HCT116 (cell line): ENCODE data around the gene NT5DC3. TPM values are rescaled to one million over a fixed set of nuclear protein-coding genes. Genes with fewer than 3 reads are reported as not detected.

Experiments used
- ATAC-seq: fragments of 200-7000 bp; cut with Tn5 transposase; 2 replicates; pipeline ENCODE4 v1.9.1; 2020; ENCODE audit warnings: mild to moderate bottlenecking, moderate library complexity
- BruUV-seq: library from RNA; stranded (reverse); fragments of 400-500 nt; replicated peaks from 2 replicates; lab custom pipeline; 2021; lab: Mats Ljungman, UMichigan
- CTCF ChIA-PET: fragments of 300-600 bp; sonication (Branson Sonifier 250); formaldehyde crosslinking; loops from one replicate; lab custom pipeline; 2021; ENCODE audit warnings: antibody characterized with exemption; lab: Charles Lee
- POLR2A ChIA-PET: fragments of 300-600, 350-600 bp; sonication (Branson Sonifier 250); formaldehyde crosslinking; loops from one replicate; lab custom pipeline; 2021; ENCODE audit warnings: antibody characterized with exemption; lab: Charles Lee
- RAD21 ChIA-PET, 2 experiments: fragments of 300-600 bp; sonication (Branson Sonifier 250); formaldehyde crosslinking; loops; one replicate each; lab custom pipeline; 2023; ENCODE audit warnings: low total read pairs in 2 of 2; ENCODE audit not compliant: uncharacterized antibody in 2 of 2, unreplicated experiment in 2 of 2, low non-redundant PET in 1 of 2; lab: Charles Lee
- DNase-seq: peaks from one replicate; pipeline ENCODE4 v3.0.0-alpha.2; 2010; ENCODE audit warnings: low read depth, low spot score
- H2AFZ ChIP-seq: fragments of 200-600 bp; shearing (Covaris generic), sonication (generic); 2 replicates; pipeline ENCODE4 v1.6.1; 2017; ENCODE audit warnings: low read depth, mixed run types, mixed read lengths, antibody characterized with exemption, low read length; ENCODE audit not compliant: poor library complexity, severe bottlenecking
- H3K27ac ChIP-seq: 2 replicates; pipeline ENCODE4 v1.5.1; 2012; ENCODE audit warnings: low read depth, low read length
- H3K27me3 ChIP-seq: fragments of 200-600 bp; sonication (generic); 2 replicates; pipeline ENCODE4 v1.6.1; 2016; ENCODE audit warnings: mixed run types, low read length, mixed read lengths; ENCODE audit not compliant: insufficient read depth
- H3K36me3 ChIP-seq, 2 experiments: fragments of 200-500 bp in 1 of 2; fragments of 200-600 bp in 1 of 2; sonication (Bioruptor generic) in 1 of 2; sonication (generic) in 1 of 2; 2 replicates each; pipeline versions ENCODE4 v1.5.1 to v1.6.1; 2014 to 2016; ENCODE audit warnings: low read length in 2 of 2, inconsistent platforms in 1 of 2, mixed read lengths in 1 of 2, mixed run types in 1 of 2; ENCODE audit not compliant: insufficient read depth in 2 of 2, control insufficient read depth in 1 of 2
- H3K4me1 ChIP-seq, 2 experiments: fragments of 200-600 bp in 1 of 2; sonication (generic) in 1 of 2; 2 replicates each; pipeline versions ENCODE4 v1.5.1 to v1.6.1; 2012 to 2017; ENCODE audit warnings: low read length in 2 of 2, inconsistent platforms in 1 of 2, mild to moderate bottlenecking in 1 of 2, mixed read lengths in 1 of 2, mixed run types in 1 of 2, moderate library complexity in 1 of 2; ENCODE audit not compliant: insufficient read depth in 2 of 2, control insufficient read depth in 1 of 2
- H3K4me2 ChIP-seq: fragments of 200-600 bp; sonication (generic); 2 replicates; pipeline ENCODE4 v1.6.1; 2017; ENCODE audit warnings: mixed run types, low read length, mixed read lengths
- H3K4me3 ChIP-seq, 2 experiments: fragments of 200-600 bp in 1 of 2; sonication (generic) in 1 of 2; replicated peaks in 1 of 2; 2 replicates each; pipeline ENCODE4 v1.5.1; 2011 to 2016; ENCODE audit warnings: low read length in 2 of 2, control low read depth in 1 of 2, low read depth in 1 of 2, mild to moderate bottlenecking in 1 of 2, mixed read lengths in 1 of 2, mixed run types in 1 of 2
- H3K79me2 ChIP-seq: fragments of 200-600 bp; sonication (generic); 2 replicates; pipeline ENCODE4 v1.6.1; 2017; ENCODE audit warnings: mild to moderate bottlenecking, mixed run types, low read length, moderate library complexity, mixed read lengths; ENCODE audit not compliant: insufficient read depth
- H3K9ac ChIP-seq: fragments of 200-600 bp; sonication (generic); 2 replicates; pipeline ENCODE4 v1.6.1; 2016; ENCODE audit warnings: low read length, mixed read lengths
- H3K9me2 ChIP-seq: fragments of 200-600 bp; sonication (generic), shearing (Covaris generic); 2 replicates; pipeline ENCODE4 v1.6.1; 2017; ENCODE audit warnings: mixed run types, mild to moderate bottlenecking, moderate library complexity; ENCODE audit not compliant: insufficient read depth
- H3K9me3 ChIP-seq, 2 experiments: fragments of 200-500 bp in 1 of 2; fragments of 200-600 bp in 1 of 2; sonication (Bioruptor generic) in 1 of 2; sonication (generic) in 1 of 2; 2 replicates each; pipeline ENCODE4 v1.6.1; 2014 to 2017; ENCODE audit warnings: low read length in 2 of 2, mixed read lengths in 2 of 2, inconsistent platforms in 1 of 2, low read depth in 1 of 2, mild to moderate bottlenecking in 1 of 2, mixed run types in 1 of 2, moderate library complexity in 1 of 2; ENCODE audit not compliant: control insufficient read depth in 1 of 2, insufficient read depth in 1 of 2
- H4K20me1 ChIP-seq: fragments of 200-600 bp; sonication (generic), shearing (Covaris generic); 2 replicates; pipeline ENCODE4 v1.6.1; 2017; ENCODE audit warnings: mixed run types, mild to moderate bottlenecking, moderate library complexity; ENCODE audit not compliant: insufficient read depth
- EGR1 ChIP-seq: IDR thresholded peaks from 2 replicates; pipeline ENCODE4 v1.6.1; 2012; ENCODE audit warnings: low read depth
- ELF1 ChIP-seq: IDR thresholded peaks from 2 replicates; pipeline ENCODE4 v1.6.1; 2012; ENCODE audit warnings: low read depth, borderline replicate concordance
- EZH2phosphoT487 ChIP-seq: fragments of 200-600 bp; IDR thresholded peaks from 2 replicates; pipeline ENCODE4 v1.6.1; 2018; ENCODE audit warnings: antibody characterized with exemption, borderline replicate concordance
- JUND ChIP-seq: IDR thresholded peaks from 2 replicates; pipeline ENCODE4 v1.6.1; 2012
- POLR2A ChIP-seq: IDR thresholded peaks from 2 replicates; pipeline ENCODE4 v1.7.0; 2011; ENCODE audit warnings: borderline replicate concordance; ENCODE audit not compliant: insufficient read depth, insufficient read length; ENCODE audit errors: extremely low read depth
- POLR2AphosphoS5 ChIP-seq: IDR thresholded peaks from 2 replicates; pipeline ENCODE4 v1.6.1; 2011; ENCODE audit warnings: mild to moderate bottlenecking, low read depth, low read length, moderate library complexity
- SIN3A ChIP-seq: IDR thresholded peaks from 2 replicates; pipeline ENCODE4 v1.6.1; 2012; ENCODE audit warnings: low read depth
- SP1 ChIP-seq: IDR thresholded peaks from 2 replicates; pipeline ENCODE4 v1.6.1; 2012; ENCODE audit warnings: low read depth
- SRF ChIP-seq: IDR thresholded peaks from 2 replicates; pipeline ENCODE4 v1.6.1; 2012; ENCODE audit warnings: low read depth
- TCF7L2 ChIP-seq: IDR thresholded peaks from 2 replicates; pipeline ENCODE4 v1.7.0; 2011; ENCODE audit warnings: borderline replicate concordance, inconsistent platforms; ENCODE audit not compliant: insufficient read depth, insufficient read length; ENCODE audit errors: extremely low read depth
- YY1 ChIP-seq: IDR thresholded peaks from 2 replicates; pipeline ENCODE4 v1.6.1; 2011; ENCODE audit warnings: low read length, low read depth, moderate library complexity, mild to moderate bottlenecking; ENCODE audit not compliant: insufficient replicate concordance; ENCODE audit errors: extremely low read depth
- ZFX ChIP-seq: fragments of 450-650 bp; IDR thresholded peaks from 2 replicates; pipeline ENCODE4 v1.6.1; 2017
- ZNF274 ChIP-seq: fragments of 200-500 bp; sonication (Bioruptor generic); IDR thresholded peaks from 2 replicates; pipeline ENCODE4 v1.6.1; 2014; ENCODE audit warnings: mild to moderate bottlenecking, low read depth, low read length, inconsistent platforms
- intact Hi-C: fragments of 100-400 bp; cut with micrococcal nuclease; formaldehyde crosslinking; loops from 2 replicates; pipeline ENCODE4 v1.10.0; 2022
- total RNA-seq: library from RNA; stranded (reverse); gene quantifications from one replicate; pipeline ENCODE4 v1.2.1, GENCODE V29; 2021; ENCODE audit not compliant: unreplicated experiment
- TF ChIP-seq, protein P1 (sequence below), 3 experiments: fragments of 200-600 bp in 1 of 3; sonication (generic) in 1 of 3; IDR thresholded peaks in 2 of 3; conservative IDR thresholded peaks in 1 of 3; 2 replicates each; pipeline ENCODE4 v1.5.1; 2012 to 2017; ENCODE audit warnings: low read depth in 2 of 3, low read length in 2 of 3, antibody characterized with exemption in 1 of 3, borderline replicate concordance in 1 of 3, control low read depth in 1 of 3, mild to moderate bottlenecking in 1 of 3, mixed read lengths in 1 of 3, mixed run types in 1 of 3, moderate library complexity in 1 of 3; ENCODE audit not compliant: insufficient read depth in 1 of 3
- TF ChIP-seq, protein P2 (sequence below): IDR thresholded peaks from 2 replicates; pipeline ENCODE4 v1.6.1; 2012
- TF ChIP-seq, protein P3 (sequence below): IDR thresholded peaks from 2 replicates; pipeline ENCODE4 v1.6.1; 2012; ENCODE audit warnings: low read depth
- TF ChIP-seq, protein P4 (sequence below): IDR thresholded peaks from 2 replicates; pipeline ENCODE4 v1.6.1; 2012
- TF ChIP-seq, protein P5 (sequence below): IDR thresholded peaks from 2 replicates; pipeline ENCODE4 v1.6.1; 2011; ENCODE audit warnings: mild to moderate bottlenecking, low read length, moderate library complexity; ENCODE audit not compliant: insufficient replicate concordance; ENCODE audit errors: extremely low read depth

NT5DC3 gene
- total RNA-seq, 1 experiment from 2014 or later = 18.7 TPM

DNA sequence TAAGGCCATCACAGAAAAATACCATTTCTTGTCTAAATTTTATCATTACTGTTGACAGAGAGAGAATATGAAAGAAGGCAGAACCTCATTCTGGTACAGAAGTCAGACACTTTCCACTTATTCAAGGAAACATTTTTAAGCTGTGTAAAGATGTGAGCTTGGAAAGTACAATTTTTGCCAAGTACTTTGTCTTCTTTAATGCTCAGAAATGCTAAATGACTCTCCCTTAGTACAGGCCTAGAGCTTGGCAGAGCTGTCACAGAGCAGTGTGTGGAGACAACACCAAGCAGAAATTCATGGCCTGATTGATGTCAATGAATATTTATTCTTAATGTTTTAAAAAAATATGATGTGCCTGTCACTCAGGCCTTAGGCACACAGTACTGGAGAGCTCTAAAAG is 20.7 kb downstream of the NT5DC3 start (continued):
- TF ChIP-seq SRF = no peak

DNA sequence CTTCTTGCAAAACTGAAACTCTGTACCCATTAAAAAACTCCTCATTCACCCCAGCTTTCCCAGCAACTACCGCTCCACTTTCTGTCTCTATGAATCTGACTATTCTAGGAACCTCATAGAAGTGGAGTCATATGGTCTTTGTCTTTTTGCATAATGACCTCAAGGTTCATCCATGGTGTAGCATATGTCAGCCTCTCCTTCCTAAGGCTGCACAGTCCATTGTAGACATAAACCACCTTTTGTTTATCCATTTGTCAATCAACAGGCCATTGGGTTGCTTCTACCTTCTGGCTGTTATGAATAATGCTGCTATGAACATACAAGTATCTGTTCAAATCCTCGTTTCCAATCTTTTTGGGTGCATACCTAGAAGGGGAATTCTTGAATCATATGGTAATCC is 21.1 kb downstream of the NT5DC3 start:
- BruUV-seq = no TSS peak
- H3K79me2 ChIP-seq = peaks cover 75% of the 10 kb centered on the region

More for the DNA sequence above, 21.1 kb downstream of the NT5DC3 start:
- TF ChIP-seq, protein P1, sequence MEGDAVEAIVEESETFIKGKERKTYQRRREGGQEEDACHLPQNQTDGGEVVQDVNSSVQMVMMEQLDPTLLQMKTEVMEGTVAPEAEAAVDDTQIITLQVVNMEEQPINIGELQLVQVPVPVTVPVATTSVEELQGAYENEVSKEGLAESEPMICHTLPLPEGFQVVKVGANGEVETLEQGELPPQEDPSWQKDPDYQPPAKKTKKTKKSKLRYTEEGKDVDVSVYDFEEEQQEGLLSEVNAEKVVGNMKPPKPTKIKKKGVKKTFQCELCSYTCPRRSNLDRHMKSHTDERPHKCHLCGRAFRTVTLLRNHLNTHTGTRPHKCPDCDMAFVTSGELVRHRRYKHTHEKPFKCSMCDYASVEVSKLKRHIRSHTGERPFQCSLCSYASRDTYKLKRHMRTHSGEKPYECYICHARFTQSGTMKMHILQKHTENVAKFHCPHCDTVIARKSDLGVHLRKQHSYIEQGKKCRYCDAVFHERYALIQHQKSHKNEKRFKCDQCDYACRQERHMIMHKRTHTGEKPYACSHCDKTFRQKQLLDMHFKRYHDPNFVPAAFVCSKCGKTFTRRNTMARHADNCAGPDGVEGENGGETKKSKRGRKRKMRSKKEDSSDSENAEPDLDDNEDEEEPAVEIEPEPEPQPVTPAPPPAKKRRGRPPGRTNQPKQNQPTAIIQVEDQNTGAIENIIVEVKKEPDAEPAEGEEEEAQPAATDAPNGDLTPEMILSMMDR (IDR thresholded peaks at IDR 0.05 in 2 of 3, conservative IDR thresholded peaks at IDR 0.05 in 1 of 3; ENCODE audit: borderline replicate concordance in 1 of 3, insufficient read depth in 1 of 3, low read depth in 2 of 3, low read length in 2 of 3) = no peak
- no peak for TF ChIP-seq POLR2AphosphoS5
- TF ChIP-seq POLR2A = no peak
- no peak for TF ChIP-seq JUND
- TF ChIP-seq EZH2phosphoT487 = no peak
- TF ChIP-seq SP1 = no peak
- no peak for TF ChIP-seq SRF
- TF ChIP-seq, protein P2, sequence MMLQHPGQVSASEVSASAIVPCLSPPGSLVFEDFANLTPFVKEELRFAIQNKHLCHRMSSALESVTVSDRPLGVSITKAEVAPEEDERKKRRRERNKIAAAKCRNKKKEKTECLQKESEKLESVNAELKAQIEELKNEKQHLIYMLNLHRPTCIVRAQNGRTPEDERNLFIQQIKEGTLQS = no peak
- TF ChIP-seq, protein P3, sequence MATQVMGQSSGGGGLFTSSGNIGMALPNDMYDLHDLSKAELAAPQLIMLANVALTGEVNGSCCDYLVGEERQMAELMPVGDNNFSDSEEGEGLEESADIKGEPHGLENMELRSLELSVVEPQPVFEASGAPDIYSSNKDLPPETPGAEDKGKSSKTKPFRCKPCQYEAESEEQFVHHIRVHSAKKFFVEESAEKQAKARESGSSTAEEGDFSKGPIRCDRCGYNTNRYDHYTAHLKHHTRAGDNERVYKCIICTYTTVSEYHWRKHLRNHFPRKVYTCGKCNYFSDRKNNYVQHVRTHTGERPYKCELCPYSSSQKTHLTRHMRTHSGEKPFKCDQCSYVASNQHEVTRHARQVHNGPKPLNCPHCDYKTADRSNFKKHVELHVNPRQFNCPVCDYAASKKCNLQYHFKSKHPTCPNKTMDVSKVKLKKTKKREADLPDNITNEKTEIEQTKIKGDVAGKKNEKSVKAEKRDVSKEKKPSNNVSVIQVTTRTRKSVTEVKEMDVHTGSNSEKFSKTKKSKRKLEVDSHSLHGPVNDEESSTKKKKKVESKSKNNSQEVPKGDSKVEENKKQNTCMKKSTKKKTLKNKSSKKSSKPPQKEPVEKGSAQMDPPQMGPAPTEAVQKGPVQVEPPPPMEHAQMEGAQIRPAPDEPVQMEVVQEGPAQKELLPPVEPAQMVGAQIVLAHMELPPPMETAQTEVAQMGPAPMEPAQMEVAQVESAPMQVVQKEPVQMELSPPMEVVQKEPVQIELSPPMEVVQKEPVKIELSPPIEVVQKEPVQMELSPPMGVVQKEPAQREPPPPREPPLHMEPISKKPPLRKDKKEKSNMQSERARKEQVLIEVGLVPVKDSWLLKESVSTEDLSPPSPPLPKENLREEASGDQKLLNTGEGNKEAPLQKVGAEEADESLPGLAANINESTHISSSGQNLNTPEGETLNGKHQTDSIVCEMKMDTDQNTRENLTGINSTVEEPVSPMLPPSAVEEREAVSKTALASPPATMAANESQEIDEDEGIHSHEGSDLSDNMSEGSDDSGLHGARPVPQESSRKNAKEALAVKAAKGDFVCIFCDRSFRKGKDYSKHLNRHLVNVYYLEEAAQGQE = no peak
- no peak for TF ChIP-seq ZFX
- TF ChIP-seq SIN3A = no peak
- TF ChIP-seq EGR1 = no peak
- TF ChIP-seq, protein P4, sequence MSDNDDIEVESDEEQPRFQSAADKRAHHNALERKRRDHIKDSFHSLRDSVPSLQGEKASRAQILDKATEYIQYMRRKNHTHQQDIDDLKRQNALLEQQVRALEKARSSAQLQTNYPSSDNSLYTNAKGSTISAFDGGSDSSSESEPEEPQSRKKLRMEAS = no peak
- no peak for TF ChIP-seq ZNF274
- TF ChIP-seq, protein P5, sequence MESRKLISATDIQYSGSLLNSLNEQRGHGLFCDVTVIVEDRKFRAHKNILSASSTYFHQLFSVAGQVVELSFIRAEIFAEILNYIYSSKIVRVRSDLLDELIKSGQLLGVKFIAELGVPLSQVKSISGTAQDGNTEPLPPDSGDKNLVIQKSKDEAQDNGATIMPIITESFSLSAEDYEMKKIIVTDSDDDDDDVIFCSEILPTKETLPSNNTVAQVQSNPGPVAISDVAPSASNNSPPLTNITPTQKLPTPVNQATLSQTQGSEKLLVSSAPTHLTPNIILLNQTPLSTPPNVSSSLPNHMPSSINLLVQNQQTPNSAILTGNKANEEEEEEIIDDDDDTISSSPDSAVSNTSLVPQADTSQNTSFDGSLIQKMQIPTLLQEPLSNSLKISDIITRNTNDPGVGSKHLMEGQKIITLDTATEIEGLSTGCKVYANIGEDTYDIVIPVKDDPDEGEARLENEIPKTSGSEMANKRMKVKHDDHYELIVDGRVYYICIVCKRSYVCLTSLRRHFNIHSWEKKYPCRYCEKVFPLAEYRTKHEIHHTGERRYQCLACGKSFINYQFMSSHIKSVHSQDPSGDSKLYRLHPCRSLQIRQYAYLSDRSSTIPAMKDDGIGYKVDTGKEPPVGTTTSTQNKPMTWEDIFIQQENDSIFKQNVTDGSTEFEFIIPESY = no peak
- TF ChIP-seq ELF1 = no peak
- TF ChIP-seq TCF7L2 = no peak
- no peak for TF ChIP-seq YY1
- no peaks in the 10 kb centered on the region for H3K9me2 ChIP-seq
- no peaks in the 10 kb centered on the region for H4K20me1 ChIP-seq
- H3K9me3 ChIP-seq = peaks cover 0 to 8% of the 10 kb centered on the region in 2 experiments; a peak in 1 of 4 replicates
- no peak overlapping the region for H3K4me3 ChIP-seq
- ChIA-PET POLR2A (no interaction called here), CTCF (no interaction called here), RAD21 (no interaction called here)
- ATAC-seq (no peak), DNase-seq (no peak)
- intact Hi-C loops = no loop called here
- H3K4me1 ChIP-seq = peaks cover 0 to 2% of the 10 kb centered on the region in 2 experiments; a peak in 1 of 4 replicates
- no peak overlapping the region for H3K27ac ChIP-seq
- H3K36me3 ChIP-seq = peaks cover 0 to 9% of the 10 kb centered on the region in 2 experiments; a peak in 2 of 4 replicates
- no peak overlapping the region for H3K4me2 ChIP-seq
- H2AFZ ChIP-seq = no peak overlapping the region
- no peaks in the 10 kb centered on the region for H3K27me3 ChIP-seq
- H3K9ac ChIP-seq = no peak overlapping the region
